PC-9 (cell line): Measurements from ENCODE around the gene PNPLA7. TPM values are rescaled to one million over a fixed set of nuclear protein-coding genes. Genes with fewer than 3 reads are reported as not detected.

Source experiments
- BruUV-seq: library from RNA; stranded (reverse); fragments of 400-500 nt; replicated peaks from 2 replicates; lab custom pipeline; 2021; lab: Mats Ljungman, UMichigan
- CTCF ChIA-PET: fragments of 300-600 bp; sonication (Branson Sonifier 250); formaldehyde crosslinking; loops from one replicate; lab custom pipeline; 2022; ENCODE audit warnings: antibody characterized with exemption; lab: Charles Lee
- POLR2A ChIA-PET: fragments of 300-600 bp; sonication (Branson Sonifier 250); formaldehyde crosslinking; loops from one replicate; lab custom pipeline; 2022; ENCODE audit warnings: antibody characterized with exemption; ENCODE audit not compliant: unreplicated experiment; lab: Charles Lee
- DNase-seq, 2 experiments: peaks; one replicate each; pipeline versions ENCODE4 v3.0.0 to v3.0.0-alpha.2; 2015 to 2022; ENCODE audit warnings: mixed read lengths in 1 of 2
- H2AFZ ChIP-seq: fragments of 200-600 bp; sonication (generic); 2 replicates; pipeline ENCODE4 v1.8.1; 2017; ENCODE audit warnings: antibody characterized with exemption
- H3F3A ChIP-seq: fragments of 200-600 bp; sonication (generic); 2 replicates; pipeline ENCODE4 v1.8.1; 2017; ENCODE audit warnings: antibody characterized with exemption, mild to moderate bottlenecking, low read depth; ENCODE audit not compliant: insufficient read depth
- H3K27ac ChIP-seq: fragments of 200-600 bp; sonication (generic); 2 replicates; pipeline ENCODE4 v1.6.1; 2016; ENCODE audit warnings: mixed run types
- H3K27me3 ChIP-seq: fragments of 200-600 bp; sonication (generic); 2 replicates; pipeline ENCODE4 v1.6.1; 2016; ENCODE audit warnings: low read depth, mixed run types; ENCODE audit not compliant: insufficient read depth
- H3K36me3 ChIP-seq: fragments of 200-600 bp; sonication (generic); 2 replicates; pipeline ENCODE4 v1.6.1; 2016; ENCODE audit warnings: low read depth, mixed run types
- H3K4me1 ChIP-seq: fragments of 200-600 bp; sonication (generic); replicated peaks from 2 replicates; pipeline ENCODE4 v1.6.1; 2016; ENCODE audit warnings: mixed run types; ENCODE audit not compliant: insufficient read depth
- H3K4me2 ChIP-seq: fragments of 200-600 bp; sonication (generic); 2 replicates; pipeline ENCODE4 v1.6.1; 2017; ENCODE audit warnings: mixed run types
- H3K4me3 ChIP-seq: fragments of 200-600 bp; sonication (generic); 2 replicates; pipeline ENCODE4 v1.6.1; 2016; ENCODE audit warnings: mixed run types
- H3K79me2 ChIP-seq: fragments of 200-600 bp; sonication (generic); 2 replicates; pipeline ENCODE4 v1.6.1; 2017; ENCODE audit warnings: low read depth, mixed run types
- H3K9me2 ChIP-seq: fragments of 200-600 bp; sonication (generic); 2 replicates; pipeline ENCODE4 v1.8.1; 2017; ENCODE audit warnings: mild to moderate bottlenecking; ENCODE audit not compliant: insufficient read depth
- H3K9me3 ChIP-seq: fragments of 200-600 bp; sonication (generic); 2 replicates; pipeline ENCODE4 v1.8.1; 2016; ENCODE audit warnings: low read depth; ENCODE audit not compliant: insufficient read depth
- H4K20me1 ChIP-seq: fragments of 200-600 bp; sonication (generic); 2 replicates; pipeline ENCODE4 v1.8.1; 2017; ENCODE audit not compliant: insufficient read depth
- CTCF ChIP-seq: fragments of 200-600 bp; sonication (generic); conservative IDR thresholded peaks from 2 replicates; pipeline ENCODE4 v1.6.1; 2017; ENCODE audit warnings: mixed run types, antibody characterized with exemption, mild to moderate bottlenecking, moderate library complexity
- EZH2 ChIP-seq: fragments of 200-600 bp; sonication (generic); IDR thresholded peaks from 2 replicates; pipeline ENCODE4 v1.8.0; 2017; ENCODE audit warnings: antibody characterized with exemption, low read depth
- intact Hi-C: fragments of 100-400 bp; cut with micrococcal nuclease; formaldehyde crosslinking; loops from one replicate; pipeline ENCODE4 v1.10.0; 2022; ENCODE audit not compliant: unreplicated experiment
- total RNA-seq: library from RNA; stranded (reverse); gene quantifications from 2 replicates; pipeline ENCODE4 v1.2.3, GENCODE V29; 2021

PNPLA7 gene
- total RNA-seq, 1 experiment from 2014 or later = 1.9 TPM

GRCh38 chr9:137432687-137433348, 117.4 kb downstream of the PNPLA7 start:
- H3K27me3 ChIP-seq = no peaks in the 10 kb centered on the region
- H3K27ac ChIP-seq = no peak overlapping the region
- peaks cover 11% of the 10 kb centered on the region; the same call in 1 of the 2 replicates for H3F3A ChIP-seq
- H3K36me3 ChIP-seq = no peaks in the 10 kb centered on the region
- H3K9me3 ChIP-seq = no peaks in the 10 kb centered on the region
- no peak for TF ChIP-seq EZH2
- no peak for TF ChIP-seq CTCF
- CTCF ChIA-PET = no interaction called here
- no peak overlapping the region for H3K4me3 ChIP-seq
- BruUV-seq = no TSS peak
- peaks cover 17% of the 10 kb centered on the region for H3K4me1 ChIP-seq
- H3K4me2 ChIP-seq = no peak overlapping the region
- H4K20me1 ChIP-seq = no peaks in the 10 kb centered on the region
- no peaks in the 10 kb centered on the region for H3K79me2 ChIP-seq
- H3K9me2 ChIP-seq = no peaks in the 10 kb centered on the region
- intact Hi-C loops = loop anchor here (10.0 kb wide), 1 partner anchor 182 kb away; the partner anchor contains the start of gene EHMT1
- POLR2A ChIA-PET = interaction anchor here (0.6 kb wide), 1 partner anchor 193 kb away, joined by 19 read pairs; no protein-coding TSS in a partner anchor
- DNase-seq = no peak
- H2AFZ ChIP-seq = no peak overlapping the region

GRCh38 chr9:137431416-137431931, 118.7 kb downstream of the PNPLA7 start:
- H3K4me3 ChIP-seq = no peak overlapping the region
- peaks cover 11% of the 10 kb centered on the region for H3K4me1 ChIP-seq
- H3K27ac ChIP-seq = no peak overlapping the region
- H3K79me2 ChIP-seq = no peaks in the 10 kb centered on the region
- H3K27me3 ChIP-seq = no peaks in the 10 kb centered on the region
- DNase-seq = no peak
- peaks cover 7% of the 10 kb centered on the region; the same call in 1 of the 2 replicates for H3F3A ChIP-seq
- no peaks in the 10 kb centered on the region for H3K9me2 ChIP-seq
- BruUV-seq = no TSS peak
- no peaks in the 10 kb centered on the region for H3K9me3 ChIP-seq
- H2AFZ ChIP-seq = no peak overlapping the region
- ChIA-PET POLR2A (no interaction called here), CTCF (no interaction called here)
- H4K20me1 ChIP-seq = no peaks in the 10 kb centered on the region
- TF ChIP-seq EZH2 = no peak
- no peak for TF ChIP-seq CTCF
- H3K4me2 ChIP-seq = no peak overlapping the region
- no peaks in the 10 kb centered on the region for H3K36me3 ChIP-seq
- intact Hi-C loops = loop anchor here (10.0 kb wide), 1 partner anchor 183 kb away; the partner anchor contains the start of gene EHMT1

- POLR2A ChIA-PET = interaction anchor here (0.6 kb wide), 1 partner anchor 143 kb away, joined by 3 read pairs; no protein-coding TSS in a partner anchor
- TF ChIP-seq CTCF = no peak
- TF ChIP-seq EZH2 = no peak
These were observed 119.3 kb downstream of the PNPLA7 start for GRCh38 chr9:137430723-137431415.

More at GRCh38 chr9:137430723-137431415, 119.3 kb downstream of the PNPLA7 start:
- Histone ChIP-seq H3K4me3 (no peak overlapping the region), H3K9me3 (no peaks in the 10 kb centered on the region), H3K9me2 (no peaks in the 10 kb centered on the region), H3K36me3 (no peaks in the 10 kb centered on the region), H3K27ac (no peak overlapping the region), H3F3A (peaks cover 7% of the 10 kb centered on the region; the same call in 1 of the 2 replicates), H4K20me1 (no peaks in the 10 kb centered on the region), H3K4me1 (peaks cover 6% of the 10 kb centered on the region), H3K79me2 (no peaks in the 10 kb centered on the region), H3K4me2 (no peak overlapping the region), H2AFZ (no peak overlapping the region), H3K27me3 (no peaks in the 10 kb centered on the region)
- CTCF ChIA-PET = no interaction called here
- no TSS peak for BruUV-seq
- DNase-seq = no peak
- intact Hi-C loops = loop anchor here (10.0 kb wide), 1 partner anchor 184 kb away; the partner anchor contains the start of gene EHMT1
